Neuronal stem cell (in vitro differentiated cells): Measurements from ENCODE around the gene PDZD7.
A peak's percentile ranks its signal among the peaks of the same experiment; 100 is the strongest.

Source experiments
- DNase-seq: peaks from one replicate; pipeline ENCODE4 v3.0.0-alpha.2; 2013; ENCODE audit warnings: low spot score
- H2AFZ ChIP-seq: one replicate; pipeline ENCODE4 v1.6.1; 2013; ENCODE audit warnings: mild to moderate bottlenecking, low read length, inconsistent platforms
- H2AK5ac ChIP-seq: 2 replicates; pipeline ENCODE4 v1.6.1; 2013; ENCODE audit warnings: low read depth, mild to moderate bottlenecking, inconsistent platforms, low read length, moderate library complexity, mixed read lengths
- H2BK120ac ChIP-seq: 2 replicates; pipeline ENCODE4 v1.6.1; 2013; ENCODE audit warnings: low read depth, mild to moderate bottlenecking, inconsistent platforms, low read length, moderate library complexity, mixed read lengths
- H2BK12ac ChIP-seq: one replicate; pipeline ENCODE4 v1.6.1; 2013; ENCODE audit warnings: low read length, inconsistent platforms
- H2BK15ac ChIP-seq: 2 replicates; pipeline ENCODE4 v1.6.1; 2013; ENCODE audit warnings: mild to moderate bottlenecking, low read length, inconsistent platforms, mixed read lengths
- H2BK5ac ChIP-seq: one replicate; pipeline ENCODE4 v1.6.1; 2013; ENCODE audit warnings: inconsistent platforms, mild to moderate bottlenecking, low read length, moderate library complexity
- H3K14ac ChIP-seq: one replicate; pipeline ENCODE4 v1.6.1; 2013; ENCODE audit warnings: low read length, inconsistent platforms
- H3K18ac ChIP-seq: 2 replicates; pipeline ENCODE4 v1.6.1; 2013; ENCODE audit warnings: low read length, inconsistent platforms
- H3K23ac ChIP-seq: 2 replicates; pipeline ENCODE4 v1.6.1; 2013; ENCODE audit warnings: low read depth, mild to moderate bottlenecking, mixed read lengths, low read length, inconsistent platforms; ENCODE audit not compliant: poor library complexity
- H3K27ac ChIP-seq: replicated peaks from 3 replicates; pipeline ENCODE4 v1.5.1; 2013; ENCODE audit warnings: low read length, inconsistent platforms
- H3K27me3 ChIP-seq, 3 experiments: 2 replicates each; pipeline ENCODE4 v1.6.1; 2013; ENCODE audit warnings: low read length in 3 of 3, mild to moderate bottlenecking in 2 of 3, inconsistent platforms in 1 of 3, low read depth in 1 of 3, mixed read lengths in 1 of 3, moderate library complexity in 1 of 3; ENCODE audit not compliant: control insufficient read depth in 3 of 3, insufficient read depth in 3 of 3
- H3K36me3 ChIP-seq, 2 donors: replicated peaks in 1 of 2; 2 replicates each; pipeline ENCODE4 v1.6.1; 2013; ENCODE audit warnings: low read length in 2 of 2; ENCODE audit not compliant: control insufficient read depth in 2 of 2, insufficient read depth in 2 of 2
- H3K4ac ChIP-seq: 2 replicates; pipeline ENCODE4 v1.6.1; 2013; ENCODE audit warnings: inconsistent platforms, mild to moderate bottlenecking, low read length, moderate library complexity
- H3K4me1 ChIP-seq, 2 donors: 1 replicate in 1 of 2; 2 replicates in 1 of 2; pipeline ENCODE4 v1.6.1; 2013; ENCODE audit warnings: low read length in 2 of 2, low read depth in 1 of 2; ENCODE audit not compliant: control insufficient read depth in 2 of 2, insufficient read depth in 1 of 2
- H3K4me2 ChIP-seq: one replicate; pipeline ENCODE4 v1.6.1; 2013; ENCODE audit warnings: mild to moderate bottlenecking, low read length, inconsistent platforms; ENCODE audit not compliant: insufficient read depth, poor library complexity, severe bottlenecking
- H3K4me3 ChIP-seq, 2 donors: 2 replicates each; pipeline ENCODE4 v1.5.1; 2013; ENCODE audit warnings: low read length in 2 of 2, mild to moderate bottlenecking in 2 of 2, inconsistent platforms in 1 of 2, moderate library complexity in 1 of 2
- H3K79me1 ChIP-seq: one replicate; pipeline ENCODE4 v1.6.1; 2013; ENCODE audit warnings: low read depth, mild to moderate bottlenecking, inconsistent platforms, low read length, moderate library complexity
- H3K9ac ChIP-seq: one replicate; pipeline ENCODE4 v1.6.1; 2013; ENCODE audit warnings: mild to moderate bottlenecking, low read depth, low read length, inconsistent platforms; ENCODE audit not compliant: poor library complexity
- H3K9me3 ChIP-seq, 2 donors: replicated peaks in 1 of 2; 2 replicates each; pipeline versions ENCODE3 to v1.6.1; 2013; ENCODE audit warnings: low read length in 2 of 2, mild to moderate bottlenecking in 2 of 2, inconsistent platforms in 1 of 2, low read depth in 1 of 2, mixed read lengths in 1 of 2, moderate library complexity in 1 of 2; ENCODE audit not compliant: control insufficient read depth in 2 of 2, insufficient read depth in 1 of 2
- H4K8ac ChIP-seq: one replicate; pipeline ENCODE4 v1.6.1; 2013; ENCODE audit warnings: low read depth, mild to moderate bottlenecking, inconsistent platforms, low read length, moderate library complexity
- H4K91ac ChIP-seq: one replicate; pipeline ENCODE4 v1.6.1; 2013; ENCODE audit warnings: low read length, low read depth, mild to moderate bottlenecking, inconsistent platforms; ENCODE audit not compliant: poor library complexity
- WGBS, 2 donors: extraction: QIAGEN DNeasy Blood & Tissue Kit; methylation state at CpG; one replicate each; pipeline ENCODE4 v1.1.7; 2013; ENCODE audit warnings: missing lambda C conversion rate in 2 of 2, mixed read lengths in 1 of 2; ENCODE audit not compliant: insufficient read length in 2 of 2, insufficient replicate concordance in 1 of 2; ENCODE audit errors: extremely low coverage in 2 of 2; 5-methylcytosine and 5-hydroxymethylcytosine counted together

PDZD7 gene

GRCh38 chr10:101012525-101013364 lies 18.2 kb downstream of the PDZD7 start:
- Histone ChIP-seq H2BK12ac (no peak overlapping the region), H3K18ac (no peak overlapping the region), H2AK5ac (no peak overlapping the region), H3K27ac (no peak overlapping the region), H2BK120ac (no peak overlapping the region), H3K4me1 (peaks cover 7 to 21% of the 10 kb centered on the region in 2 donors), H3K4me2 (no peak overlapping the region), H3K23ac (no peak overlapping the region), H3K14ac (no peak overlapping the region), H3K9ac (no peak overlapping the region), H2BK5ac (no peak overlapping the region), H4K91ac (no peak overlapping the region), H3K4ac (no peak overlapping the region), H4K8ac (no peak overlapping the region), H2AFZ (no peak overlapping the region), H3K9me3 (peaks cover 0 to 2% of the 10 kb centered on the region in 2 donors), H3K36me3 (peaks cover 0 to 2% of the 10 kb centered on the region in 2 donors), H3K27me3 (peaks cover 2 to 32% (median 17%) of the 10 kb centered on the region in 3 experiments), H3K4me3 (no peak overlapping the region), H3K79me1 (peaks cover 2% of the 10 kb centered on the region), H2BK15ac (no peak overlapping the region)
- no CpG with 5 or more reads among the region's 14 CpGs for WGBS, 2 donors
- peak; percentile 77 for DNase-seq

- WGBS, 2 donors: no CpG with 5 or more reads among the region's 22 CpGs
- peaks cover 5 to 7% of the 10 kb centered on the region in 2 donors for H3K36me3 ChIP-seq
- H3K23ac ChIP-seq: peak overlapping the region; percentile 75
- H3K4me3 ChIP-seq: no peak overlapping the region
- no peak overlapping the region for H4K8ac ChIP-seq
- no peak overlapping the region for H2BK12ac ChIP-seq
- no peak overlapping the region for H3K14ac ChIP-seq
- peak overlapping the region; percentile 27 for H3K9ac ChIP-seq
- H2AK5ac ChIP-seq: peak overlapping the region; percentile 63
- H2BK120ac ChIP-seq: peak overlapping the region; percentile 16
- H3K27ac ChIP-seq: no peak overlapping the region
- no peak overlapping the region for H3K4me2 ChIP-seq
- peaks cover 7 to 21% of the 10 kb centered on the region in 2 donors for H3K4me1 ChIP-seq
- H3K79me1 ChIP-seq: peaks cover 2% of the 10 kb centered on the region
- H3K9me3 ChIP-seq: peaks cover 0 to 2% of the 10 kb centered on the region in 2 donors
- no peak overlapping the region for H4K91ac ChIP-seq
- DNase-seq: no peak
- no peak overlapping the region for H2BK5ac ChIP-seq
- H2AFZ ChIP-seq: peak overlapping the region; percentile 53
- peak overlapping the region; percentile 84 for H3K18ac ChIP-seq
- H2BK15ac ChIP-seq: peak overlapping the region; percentile 56
- H3K27me3 ChIP-seq: peaks cover 0 to 23% (median 9%) of the 10 kb centered on the region in 3 experiments
- H3K4ac ChIP-seq: no peak overlapping the region
These were observed 19.2 kb downstream of the PDZD7 start for GRCh38 chr10:101011517-101012423.

GRCh38 chr10:101010329-101010728 lies 20.6 kb downstream of the PDZD7 start:
- Histone ChIP-seq H4K91ac (no peak overlapping the region), H3K14ac (no peak overlapping the region), H3K27ac (no peak overlapping the region), H2BK15ac (peak overlapping the region; percentile 82), H3K4ac (peak overlapping the region; percentile 43), H3K9ac (no peak overlapping the region), H2BK120ac (no peak overlapping the region), H2BK12ac (no peak overlapping the region), H3K4me3 (no peak overlapping the region), H3K79me1 (peaks cover 4% of the 10 kb centered on the region), H3K9me3 (peaks cover 0 to 2% of the 10 kb centered on the region in 2 donors), H2AFZ (peak overlapping the region; percentile 17), H3K23ac (no peak overlapping the region), H3K4me1 (peaks cover 7 to 21% of the 10 kb centered on the region in 2 donors), H2AK5ac (peak overlapping the region; percentile 88), H3K36me3 (peaks cover 15 to 22% of the 10 kb centered on the region in 2 donors), H3K18ac (peak overlapping the region; percentile 68), H3K27me3 (peaks cover 0 to 9% (median 3%) of the 10 kb centered on the region in 3 experiments), H4K8ac (peak overlapping the region; percentile 9), H3K4me2 (no peak overlapping the region), H2BK5ac (no peak overlapping the region)
- DNase-seq: no peak
- no CpG with 5 or more reads among the region's 22 CpGs for WGBS, 2 donors
